Fibroblast of villous mesenchyme (primary cell): ENCODE measurements around the gene MRPL47. TPM values are rescaled to one million over a fixed set of nuclear protein-coding genes. Genes with fewer than 3 reads are reported as not detected.

ENCODE experiments used
- DNase-seq: peaks from one replicate; pipeline ENCODE4 v3.0.0-alpha.2; 2010; ENCODE audit warnings: low read depth
- H3K4me3 ChIP-seq: 2 replicates; pipeline ENCODE4 v1.5.1; 2011; ENCODE audit warnings: low read depth, mild to moderate bottlenecking, low read length
- CTCF ChIP-seq: IDR thresholded peaks from 2 replicates; pipeline ENCODE4 v1.5.1; 2012; ENCODE audit warnings: low read depth, mild to moderate bottlenecking, low read length; ENCODE audit not compliant: insufficient read depth
- total RNA-seq: library from RNA; depleted of rRNA; stranded (reverse); fragments of >200 nt; gene quantifications from 2 replicates; pipeline ENCODE4 v1.2.3, GENCODE V29; 2012

The MRPL47 gene
- total RNA-seq, 1 donor: 53.5 TPM

GRCh38 chr3:179613807-179614206 is 9.4 kb upstream of the MRPL47 start:
- no peak for TF ChIP-seq CTCF
- DNase-seq: peak; percentile 66
- H3K4me3 ChIP-seq: no peak overlapping the region

- TF ChIP-seq CTCF: no peak
- DNase-seq: no peak
- H3K4me3 ChIP-seq: no peak overlapping the region
These were observed 5.6 kb upstream of the MRPL47 start for GRCh38 chr3:179610066-179610465.

DNA sequence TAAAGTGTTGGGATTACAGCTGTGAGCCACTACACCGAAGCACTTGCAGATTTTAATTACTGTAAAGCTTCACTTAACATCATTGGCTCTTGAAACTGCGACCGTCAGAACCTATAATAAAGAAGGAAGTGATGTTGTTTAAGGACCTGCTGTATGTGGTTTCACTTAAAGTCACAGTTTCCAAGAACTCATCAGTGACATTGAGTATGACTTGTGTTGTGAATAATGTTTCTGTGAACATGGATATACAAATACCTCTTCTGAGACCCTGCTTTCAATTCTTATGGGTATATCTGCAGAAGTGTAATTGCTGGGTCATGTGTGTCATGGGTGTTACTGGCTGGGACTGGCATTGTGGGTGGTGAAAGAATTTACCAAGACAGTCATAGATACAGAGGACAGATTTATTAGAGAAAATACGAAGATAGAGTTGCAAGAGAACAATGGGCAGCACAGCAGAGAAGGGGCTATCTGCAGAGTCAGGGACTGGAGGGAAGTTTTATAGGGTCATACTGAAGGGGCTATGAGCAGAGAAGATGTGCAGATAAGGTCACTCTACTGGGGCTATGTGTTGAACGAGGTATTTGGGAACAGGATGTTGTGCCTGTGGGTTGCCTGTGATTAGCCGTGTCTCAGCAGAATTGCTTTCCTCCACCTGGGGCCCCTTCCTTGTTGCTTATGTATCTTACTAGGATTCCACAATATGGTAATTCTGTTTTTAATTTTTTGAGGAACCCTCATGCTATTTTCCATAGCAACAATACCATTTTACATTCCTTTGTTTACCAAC is 4.7 kb upstream of the MRPL47 start:
- TF ChIP-seq CTCF: no peak
- no peak for DNase-seq
- H3K4me3 ChIP-seq: no peak overlapping the region

- TF ChIP-seq CTCF: no peak
- no peak overlapping the region for H3K4me3 ChIP-seq
- DNase-seq: peak; percentile 5
These were observed 2.2 kb upstream of the MRPL47 start for GRCh38 chr3:179606534-179607085.

GRCh38 chr3:179603831-179604230 is 607 bp downstream of the MRPL47 start:
- peak overlapping the region; percentile 64 for H3K4me3 ChIP-seq
- DNase-seq: no peak
- no peak for TF ChIP-seq CTCF

GRCh38 chr3:179603321-179603720 is 1.1 kb downstream of the MRPL47 start:
- no peak for DNase-seq
- H3K4me3 ChIP-seq: peak overlapping the region; percentile 64
- no peak for TF ChIP-seq CTCF

GRCh38 chr3:179599531-179599930 is 4.9 kb downstream of the MRPL47 start:
- DNase-seq: peak; percentile 6

More at GRCh38 chr3:179599531-179599930, 4.9 kb downstream of the MRPL47 start:
- TF ChIP-seq CTCF: no peak
- H3K4me3 ChIP-seq: no peak overlapping the region
